ENCODE results near the gene DNAJC6. TPM values are rescaled to one million over a fixed set of nuclear protein-coding genes. Genes with fewer than 3 reads are reported as not detected.
A peak's percentile ranks its signal among the peaks of the same experiment; 100 is the strongest.

The DNAJC6 gene
- total and polyA plus RNA-seq, 2 experiments from 2014 or later = 6.0 to 11.2 TPM

GRCh38 chr1:65429078-65429477 is 119.7 kb downstream of the DNAJC6 start:
- 98% methylated on average over 2 of the region's 2 CpGs for WGBS (ENCODE audit: low lambda C conversion rate, missing lambda C conversion rate)
- DNase-seq (ENCODE audit: low spot score) = no peak
- Histone ChIP-seq H3K27me3 (no peaks in the 10 kb centered on the region), H3K36me3 (replicated peaks; ENCODE audit: insufficient read depth, low read depth) (no peaks in the 10 kb centered on the region), H3K79me2 (peaks cover 23% of the 10 kb centered on the region), H3K4me1 (ENCODE audit: insufficient read depth) (no peaks in the 10 kb centered on the region), H4K20me1 (ENCODE audit: insufficient read depth, poor library complexity, severe bottlenecking) (peaks cover 12% of the 10 kb centered on the region), H3K27ac (no peak overlapping the region), H3K4me2 (no peak overlapping the region), H3K4me3 (no peak overlapping the region), H3K9me2 (replicated peaks; ENCODE audit: insufficient read depth) (no peaks in the 10 kb centered on the region), H3K9me3 (ENCODE audit: low read depth) (no peaks in the 10 kb centered on the region), H2AFZ (no peak overlapping the region)
- TF ChIP-seq EZH2phosphoT487 (IDR thresholded peaks at IDR 0.05; ENCODE audit: low read depth, severe bottlenecking, unreplicated experiment) = no peak
- no peak for TF ChIP-seq EZH2 (IDR thresholded peaks at IDR 0.05; ENCODE audit: borderline replicate concordance)
- TF ChIP-seq CTCF (IDR thresholded peaks at IDR 0.05; ENCODE audit: poor library complexity) = no peak

GRCh38 chr1:65429806-65430205 is 120.5 kb downstream of the DNAJC6 start:
- no peaks in the 10 kb centered on the region for H3K4me1 ChIP-seq (ENCODE audit: insufficient read depth)
- H3K9me3 ChIP-seq (ENCODE audit: low read depth) = no peaks in the 10 kb centered on the region
- no peak overlapping the region for H3K4me2 ChIP-seq
- 79% methylated on average over 7 of the region's 7 CpGs for WGBS (ENCODE audit: low lambda C conversion rate, missing lambda C conversion rate)
- H3K27ac ChIP-seq = no peak overlapping the region
- DNase-seq (ENCODE audit: low spot score) = no peak
- H3K4me3 ChIP-seq = no peak overlapping the region
- no peaks in the 10 kb centered on the region for H3K36me3 ChIP-seq (replicated peaks; ENCODE audit: insufficient read depth, low read depth)
- H3K9me2 ChIP-seq (replicated peaks; ENCODE audit: insufficient read depth) = no peaks in the 10 kb centered on the region
- H3K27me3 ChIP-seq = no peaks in the 10 kb centered on the region
- H4K20me1 ChIP-seq (ENCODE audit: insufficient read depth, poor library complexity, severe bottlenecking) = peaks cover 9% of the 10 kb centered on the region
- no peak overlapping the region for H2AFZ ChIP-seq
- TF ChIP-seq CTCF (IDR thresholded peaks at IDR 0.05; ENCODE audit: poor library complexity) = no peak
- no peak for TF ChIP-seq EZH2phosphoT487 (IDR thresholded peaks at IDR 0.05; ENCODE audit: low read depth, severe bottlenecking, unreplicated experiment)
- TF ChIP-seq EZH2 (IDR thresholded peaks at IDR 0.05; ENCODE audit: borderline replicate concordance) = no peak
- peaks cover 15% of the 10 kb centered on the region for H3K79me2 ChIP-seq

GRCh38 chr1:65431111-65431705 is 121.9 kb downstream of the DNAJC6 start:
- H3K4me2 ChIP-seq = no peak overlapping the region
- WGBS (ENCODE audit: low lambda C conversion rate, missing lambda C conversion rate) = 42% methylated on average over 1 of the region's 1 CpG
- H3K27ac ChIP-seq = no peak overlapping the region
- H3K9me3 ChIP-seq (ENCODE audit: low read depth) = no peaks in the 10 kb centered on the region
- peak; percentile 60 for DNase-seq (ENCODE audit: low spot score)
- no peak overlapping the region for H2AFZ ChIP-seq
- H3K4me1 ChIP-seq (ENCODE audit: insufficient read depth) = no peaks in the 10 kb centered on the region
- H3K36me3 ChIP-seq (replicated peaks; ENCODE audit: insufficient read depth, low read depth) = no peaks in the 10 kb centered on the region
- no peaks in the 10 kb centered on the region for H3K9me2 ChIP-seq (replicated peaks; ENCODE audit: insufficient read depth)
- H4K20me1 ChIP-seq (ENCODE audit: insufficient read depth, poor library complexity, severe bottlenecking) = no peaks in the 10 kb centered on the region
- no peak overlapping the region for H3K4me3 ChIP-seq
- peaks cover 1% of the 10 kb centered on the region for H3K79me2 ChIP-seq
- no peaks in the 10 kb centered on the region for H3K27me3 ChIP-seq
- TF ChIP-seq CTCF (IDR thresholded peaks at IDR 0.05; ENCODE audit: poor library complexity) (peak; percentile 66), EZH2 (IDR thresholded peaks at IDR 0.05; ENCODE audit: borderline replicate concordance) (no peak)

Measured in hepatocyte (in vitro differentiated cells).